ENCODE measurements around the gene TRMT1. TPM values are rescaled to one million over a fixed set of nuclear protein-coding genes. Genes with fewer than 3 reads are reported as not detected.
A peak's percentile ranks its signal among the peaks of the same experiment; 100 is the strongest.

TRMT1 gene
- total RNA-seq, 1 experiment from 2014 or later, result 36.5 TPM

DNA sequence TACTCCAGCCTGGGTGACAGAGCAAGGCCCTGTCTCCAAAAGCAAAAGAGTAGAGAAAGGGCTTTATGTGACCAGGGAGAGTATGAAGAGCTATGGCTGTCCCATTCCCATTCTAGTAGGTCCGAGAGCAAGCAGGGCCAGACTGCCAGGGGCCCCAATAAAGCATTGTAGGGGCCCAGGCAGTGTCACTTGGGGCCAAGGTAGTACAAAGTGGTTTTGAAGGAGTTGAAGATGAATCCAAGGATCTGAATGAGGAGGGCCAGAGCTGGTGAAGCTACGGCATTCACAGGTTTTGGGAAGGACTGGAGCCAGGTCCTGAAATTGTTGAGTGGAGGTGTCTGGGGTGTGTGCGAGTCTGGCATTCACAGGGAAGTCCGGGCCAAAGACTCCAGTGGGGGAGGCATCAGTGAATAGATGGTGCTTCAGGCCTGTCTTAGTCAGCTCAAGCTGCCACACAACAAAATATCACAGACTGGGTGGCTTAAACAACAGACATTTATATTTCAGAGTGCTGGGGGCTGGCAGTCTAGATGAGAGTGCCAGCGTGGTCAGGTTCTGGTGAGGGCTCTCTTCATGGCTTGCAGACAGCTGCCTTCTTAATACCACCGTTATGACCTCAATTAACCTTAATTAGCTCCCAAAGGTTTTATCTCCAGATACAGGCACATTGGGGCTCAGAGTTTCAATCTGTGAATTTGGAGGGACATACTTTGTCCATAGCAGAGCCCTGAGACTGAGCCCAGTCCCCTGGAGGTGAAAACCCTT is 11.5 kb upstream of the TRMT1 start:
- Mint-ChIP-seq H3K4me1 (ENCODE audit: low read depth, unreplicated experiment) (peaks cover 8% of the 10 kb centered on the region), H3K27me3 (ENCODE audit: unreplicated experiment) (no peaks in the 10 kb centered on the region), H3K9me3 (ENCODE audit: low read depth, unreplicated experiment) (no peaks in the 10 kb centered on the region), H3K36me3 (ENCODE audit: insufficient read depth, unreplicated experiment) (peaks cover 11% of the 10 kb centered on the region), H3K4me3 (ENCODE audit: low read depth, unreplicated experiment) (no peak overlapping the region), H3K27ac (ENCODE audit: unreplicated experiment) (peak overlapping the region; percentile 48)
- TF ChIP-seq, protein P1, sequence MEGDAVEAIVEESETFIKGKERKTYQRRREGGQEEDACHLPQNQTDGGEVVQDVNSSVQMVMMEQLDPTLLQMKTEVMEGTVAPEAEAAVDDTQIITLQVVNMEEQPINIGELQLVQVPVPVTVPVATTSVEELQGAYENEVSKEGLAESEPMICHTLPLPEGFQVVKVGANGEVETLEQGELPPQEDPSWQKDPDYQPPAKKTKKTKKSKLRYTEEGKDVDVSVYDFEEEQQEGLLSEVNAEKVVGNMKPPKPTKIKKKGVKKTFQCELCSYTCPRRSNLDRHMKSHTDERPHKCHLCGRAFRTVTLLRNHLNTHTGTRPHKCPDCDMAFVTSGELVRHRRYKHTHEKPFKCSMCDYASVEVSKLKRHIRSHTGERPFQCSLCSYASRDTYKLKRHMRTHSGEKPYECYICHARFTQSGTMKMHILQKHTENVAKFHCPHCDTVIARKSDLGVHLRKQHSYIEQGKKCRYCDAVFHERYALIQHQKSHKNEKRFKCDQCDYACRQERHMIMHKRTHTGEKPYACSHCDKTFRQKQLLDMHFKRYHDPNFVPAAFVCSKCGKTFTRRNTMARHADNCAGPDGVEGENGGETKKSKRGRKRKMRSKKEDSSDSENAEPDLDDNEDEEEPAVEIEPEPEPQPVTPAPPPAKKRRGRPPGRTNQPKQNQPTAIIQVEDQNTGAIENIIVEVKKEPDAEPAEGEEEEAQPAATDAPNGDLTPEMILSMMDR (IDR thresholded peaks at IDR 0.05; ENCODE audit: unreplicated experiment), result no peak
- CTCF ChIA-PET, result interaction anchor here (0.6 kb wide), 1 partner anchor 724 kb away, joined by 6 read pairs; no protein-coding TSS in a partner anchor
- no peak for DNase-seq
- intact Hi-C loops (cut with micrococcal nuclease; ENCODE audit: unreplicated experiment), result no loop called here
- BruUV-seq (replicated peaks), result no TSS peak

DNA sequence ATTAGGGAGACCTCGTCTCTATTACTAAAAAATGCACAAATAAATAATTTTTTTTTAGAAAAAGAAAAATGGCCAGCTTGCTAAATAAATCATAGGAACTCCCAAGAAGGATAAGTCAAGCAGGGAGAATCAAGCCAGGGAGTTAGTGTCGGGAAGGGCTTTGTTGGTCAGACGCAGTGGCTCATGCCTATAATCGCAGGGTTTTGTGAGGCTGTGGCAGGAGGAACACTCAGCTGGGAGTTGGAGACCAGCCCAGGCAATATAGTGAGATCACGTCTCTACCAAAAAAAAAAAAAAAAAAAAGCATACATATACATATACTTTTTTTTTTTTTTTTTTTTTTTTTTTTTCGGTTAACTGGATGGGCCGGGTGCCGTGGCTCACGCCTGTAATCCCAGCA is 10.5 kb upstream of the TRMT1 start:
- CTCF ChIA-PET, result interaction anchor here (0.6 kb wide), 1 partner anchor 725 kb away, joined by 6 read pairs; no protein-coding TSS in a partner anchor
- BruUV-seq (replicated peaks), result no TSS peak
- Mint-ChIP-seq H3K4me1 (ENCODE audit: low read depth, unreplicated experiment) (peaks cover 15% of the 10 kb centered on the region), H3K9me3 (ENCODE audit: low read depth, unreplicated experiment) (no peaks in the 10 kb centered on the region), H3K27ac (ENCODE audit: unreplicated experiment) (no peak overlapping the region), H3K4me3 (ENCODE audit: low read depth, unreplicated experiment) (no peak overlapping the region), H3K27me3 (ENCODE audit: unreplicated experiment) (no peaks in the 10 kb centered on the region), H3K36me3 (ENCODE audit: insufficient read depth, unreplicated experiment) (peaks cover 18% of the 10 kb centered on the region)
- DNase-seq, result no peak
- intact Hi-C loops (cut with micrococcal nuclease; ENCODE audit: unreplicated experiment), result no loop called here
- TF ChIP-seq, protein P1 (IDR thresholded peaks at IDR 0.05; ENCODE audit: unreplicated experiment), result no peak

DNA sequence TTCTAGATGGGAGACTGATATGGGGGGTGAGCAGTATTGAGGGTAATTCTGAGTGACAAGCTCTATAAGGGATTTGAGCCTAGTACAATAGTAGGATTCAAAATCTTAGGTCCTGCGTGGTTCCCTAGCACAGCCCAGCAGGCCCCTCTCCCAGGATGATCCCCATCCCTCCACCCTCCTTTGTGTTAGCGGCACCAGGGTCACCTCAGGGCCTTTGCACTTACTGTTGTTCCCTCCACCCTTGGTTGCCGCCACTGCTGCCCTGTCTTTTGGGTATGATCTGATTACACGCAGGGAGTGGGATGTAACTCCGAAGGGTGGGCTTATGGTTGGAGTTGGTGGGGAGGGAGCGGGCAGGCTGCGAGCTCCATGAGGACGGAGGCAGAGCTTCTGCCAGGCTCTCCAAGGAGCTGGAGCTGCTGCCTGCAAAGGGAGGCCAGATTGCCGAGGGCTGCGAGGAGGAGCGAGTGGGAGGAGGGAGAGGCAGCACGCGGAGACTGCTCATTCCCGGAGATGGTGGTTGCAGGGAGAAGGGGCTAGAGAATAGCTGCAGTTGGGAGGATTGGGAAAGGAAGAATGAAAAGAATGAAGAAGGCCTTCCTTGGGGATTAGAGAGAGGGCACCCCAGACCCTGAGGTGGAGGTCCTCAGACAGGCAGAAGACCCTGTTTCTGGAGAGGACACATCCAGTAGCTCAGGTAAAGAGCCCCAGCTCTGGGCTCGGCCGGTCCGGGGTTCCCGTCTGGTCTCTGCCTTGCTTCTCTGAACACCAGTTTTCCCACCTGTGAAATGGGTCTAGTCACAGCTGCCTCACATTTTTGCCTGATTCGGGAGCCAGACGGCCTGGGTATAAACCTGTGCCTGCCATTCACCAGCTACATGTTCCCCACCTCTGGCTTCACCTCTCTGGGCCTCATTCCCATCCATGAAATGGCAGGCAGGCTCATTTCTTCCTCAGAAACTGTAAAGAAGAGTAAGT is 6.7 kb upstream of the TRMT1 start:
- H3K4me3 Mint-ChIP-seq (ENCODE audit: low read depth, unreplicated experiment), result no peak overlapping the region
- peaks cover 19% of the 10 kb centered on the region for H3K36me3 Mint-ChIP-seq (ENCODE audit: insufficient read depth, unreplicated experiment)
- CTCF ChIA-PET, result interaction anchor here (0.5 kb wide), 1 partner anchor 761 kb away, joined by 8 read pairs; no protein-coding TSS in a partner anchor
- TF ChIP-seq, protein P1 (IDR thresholded peaks at IDR 0.05; ENCODE audit: unreplicated experiment), result no peak
- H3K4me1 Mint-ChIP-seq (ENCODE audit: low read depth, unreplicated experiment), result peaks cover 15% of the 10 kb centered on the region
- no peak overlapping the region for H3K27ac Mint-ChIP-seq (ENCODE audit: unreplicated experiment)
- H3K9me3 Mint-ChIP-seq (ENCODE audit: low read depth, unreplicated experiment), result no peaks in the 10 kb centered on the region
- DNase-seq, result no peak
- no TSS peak for BruUV-seq (replicated peaks)
- no peaks in the 10 kb centered on the region for H3K27me3 Mint-ChIP-seq (ENCODE audit: unreplicated experiment)
- intact Hi-C loops (cut with micrococcal nuclease; ENCODE audit: unreplicated experiment), result no loop called here

DNA sequence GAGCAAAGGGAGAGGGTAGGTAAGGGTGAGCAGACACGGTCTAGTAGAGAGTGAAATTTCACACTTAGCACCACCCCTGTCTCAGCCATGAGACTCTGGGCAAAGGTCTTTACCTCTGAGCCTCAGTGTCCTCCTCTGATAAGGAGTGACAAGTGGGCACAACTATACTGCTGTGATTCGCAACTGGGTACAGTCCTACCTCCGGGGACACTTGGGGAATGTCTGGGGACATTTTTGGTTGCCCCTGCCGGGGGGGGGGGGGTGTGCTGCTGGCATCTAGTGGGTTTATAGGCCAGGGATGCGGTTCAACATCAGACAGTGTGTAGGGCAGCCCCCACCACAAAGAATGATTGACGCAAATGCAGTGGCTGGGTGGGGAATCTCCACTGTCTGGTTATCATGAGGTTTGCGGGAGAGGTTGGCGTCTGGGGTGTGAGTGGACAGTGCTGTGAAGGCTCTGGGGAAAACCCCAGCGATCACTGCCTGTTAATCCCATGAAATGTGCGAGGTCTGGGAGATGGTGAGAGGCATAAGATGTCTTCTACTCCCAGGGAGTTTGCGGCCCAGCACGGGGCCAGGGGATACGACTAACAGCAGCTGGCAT is 5.8 kb upstream of the TRMT1 start:
- H3K27ac Mint-ChIP-seq (ENCODE audit: unreplicated experiment), result no peak overlapping the region
- H3K9me3 Mint-ChIP-seq (ENCODE audit: low read depth, unreplicated experiment), result no peaks in the 10 kb centered on the region
- no peak overlapping the region for H3K4me3 Mint-ChIP-seq (ENCODE audit: low read depth, unreplicated experiment)
- CTCF ChIA-PET, result no interaction called here
- intact Hi-C loops (cut with micrococcal nuclease; ENCODE audit: unreplicated experiment), result no loop called here
- no peaks in the 10 kb centered on the region for H3K27me3 Mint-ChIP-seq (ENCODE audit: unreplicated experiment)
- no TSS peak for BruUV-seq (replicated peaks)
- TF ChIP-seq, protein P1 (IDR thresholded peaks at IDR 0.05; ENCODE audit: unreplicated experiment), result no peak
- peaks cover 8% of the 10 kb centered on the region for H3K4me1 Mint-ChIP-seq (ENCODE audit: low read depth, unreplicated experiment)
- DNase-seq, result no peak
- H3K36me3 Mint-ChIP-seq (ENCODE audit: insufficient read depth, unreplicated experiment), result peaks cover 22% of the 10 kb centered on the region
